Stimulated activated CD8-positive, alpha-beta memory T cell treated with anti-CD3 and anti-CD28 coated beads, Interleukin-7, amount 100 ng/mL, for 24 hours (primary cell): Measurements from ENCODE around the gene COBL.
"Not testable (repeated sequence)": the region's sequence is repeated elsewhere in the genome, so short reads cannot be mapped to it uniquely, and the experiment has no call there.

ENCODE experiments used
- DNase-seq: peaks from one replicate; pipeline ENCODE4 v3.0.0-alpha.2; 2020; ENCODE audit warnings: low read depth

Gene COBL

GRCh38 chr7:51019191-51019844 is 297.3 kb downstream of the COBL start:
- DNase-seq = no peak

GRCh38 chr7:51017576-51018535 is 298.8 kb downstream of the COBL start:
- no peak for DNase-seq

DNA sequence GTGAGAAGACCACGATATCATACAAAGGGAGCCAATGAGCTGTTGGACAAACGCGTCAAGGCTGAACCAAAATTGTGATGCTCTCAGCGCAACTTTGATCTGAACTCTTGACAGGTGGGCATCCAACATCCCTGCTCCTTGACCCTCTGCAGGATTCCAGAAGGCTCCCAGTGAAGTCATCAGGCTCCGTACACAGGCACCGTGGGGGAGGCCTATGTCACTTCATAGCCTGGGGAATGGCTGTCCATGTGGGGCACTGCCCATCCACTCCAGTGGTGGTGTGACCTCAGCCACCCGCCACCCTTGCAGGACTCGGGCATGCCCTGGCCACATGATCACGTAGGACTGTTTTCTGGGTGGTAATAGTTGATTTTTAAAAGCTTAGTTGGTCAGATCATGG is 300.1 kb downstream of the COBL start:
- no peak for DNase-seq

- no peak for DNase-seq
These were observed 301.0 kb downstream of the COBL start for GRCh38 chr7:51015581-51015980.

DNA sequence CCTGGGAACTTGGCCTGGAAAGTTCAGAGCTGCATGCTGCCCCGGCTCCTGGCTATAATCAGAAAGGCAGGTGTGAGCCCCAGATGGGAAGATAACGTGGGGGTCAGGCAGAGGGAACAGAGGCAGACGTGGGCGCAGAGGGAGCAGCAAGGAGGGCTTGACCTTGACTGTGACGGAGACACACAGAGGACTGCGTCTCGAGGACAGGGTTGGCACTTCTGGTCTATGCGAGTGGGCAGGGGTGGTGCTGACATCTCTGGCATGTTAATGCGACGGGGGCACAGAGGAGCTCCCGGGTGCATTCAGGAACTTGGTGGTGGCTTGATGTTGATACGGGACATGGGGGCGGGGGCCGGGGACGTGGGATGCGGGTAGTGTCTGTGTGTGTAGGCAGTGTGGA is 301.8 kb downstream of the COBL start:
- no peak for DNase-seq

DNA sequence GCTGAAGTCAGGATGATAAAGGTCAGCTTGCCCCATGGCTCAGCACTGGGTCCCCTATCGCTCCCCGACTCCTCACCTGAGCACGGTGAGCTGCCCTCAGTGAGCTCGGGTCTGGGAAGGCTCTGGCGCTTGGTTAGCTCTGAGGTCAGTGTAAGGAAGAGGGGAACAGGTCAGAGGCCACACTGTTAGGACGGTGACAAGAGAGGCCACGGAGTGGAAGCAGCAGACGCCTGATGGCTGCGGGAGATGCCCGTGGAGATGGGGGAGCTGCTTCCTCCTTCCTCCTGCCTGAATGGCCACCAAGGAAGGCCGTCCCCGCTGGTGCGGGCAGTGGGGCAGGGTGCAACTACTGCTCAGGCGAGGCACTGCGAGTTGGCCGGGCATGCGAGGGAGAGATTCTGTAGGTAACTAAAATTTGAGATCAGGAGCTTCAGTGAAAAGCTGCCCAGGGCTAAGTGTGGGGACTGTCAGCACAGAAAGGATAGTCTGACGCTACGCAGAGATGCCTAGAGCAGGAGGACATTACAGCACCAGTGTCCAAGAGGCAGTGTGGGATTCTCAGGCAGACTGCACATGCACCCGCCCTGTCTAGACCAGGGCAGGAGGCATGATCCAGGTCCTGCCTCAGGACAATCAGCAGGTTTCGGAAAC is 302.6 kb downstream of the COBL start:
- no peak for DNase-seq

DNA sequence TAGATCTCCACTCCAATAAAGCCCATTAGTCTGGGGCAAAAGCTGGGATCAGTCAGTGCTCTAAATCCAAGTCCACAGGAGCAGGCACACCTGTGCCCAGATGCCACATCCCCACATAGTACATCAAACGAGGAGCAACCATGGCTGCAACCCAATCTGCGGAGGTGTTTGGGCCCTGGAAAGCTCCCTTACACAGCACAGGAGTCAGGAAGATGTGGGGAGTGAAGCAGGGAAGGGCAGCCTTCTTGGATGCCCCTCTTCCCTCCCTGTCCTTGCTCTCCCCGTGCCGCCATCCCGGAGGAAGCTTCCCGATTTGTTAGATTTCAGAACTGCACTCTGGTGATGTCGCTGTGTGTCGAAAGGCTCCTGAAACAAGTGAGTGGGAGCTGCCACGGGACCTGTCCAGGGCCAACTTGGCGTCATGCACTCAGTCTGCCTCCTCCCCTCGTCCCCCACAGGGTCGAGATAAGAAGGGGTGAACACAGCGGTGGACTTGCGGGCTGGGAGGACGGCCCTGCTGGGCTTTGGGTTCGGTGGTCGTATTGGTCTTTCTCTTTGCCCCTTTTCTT is 303.3 kb downstream of the COBL start:
- no peak for DNase-seq

- no peak for DNase-seq
These were observed 303.9 kb downstream of the COBL start for GRCh38 chr7:51012569-51013217.

- no peak for DNase-seq
These were observed 304.8 kb downstream of the COBL start for GRCh38 chr7:51011710-51012350.

DNA sequence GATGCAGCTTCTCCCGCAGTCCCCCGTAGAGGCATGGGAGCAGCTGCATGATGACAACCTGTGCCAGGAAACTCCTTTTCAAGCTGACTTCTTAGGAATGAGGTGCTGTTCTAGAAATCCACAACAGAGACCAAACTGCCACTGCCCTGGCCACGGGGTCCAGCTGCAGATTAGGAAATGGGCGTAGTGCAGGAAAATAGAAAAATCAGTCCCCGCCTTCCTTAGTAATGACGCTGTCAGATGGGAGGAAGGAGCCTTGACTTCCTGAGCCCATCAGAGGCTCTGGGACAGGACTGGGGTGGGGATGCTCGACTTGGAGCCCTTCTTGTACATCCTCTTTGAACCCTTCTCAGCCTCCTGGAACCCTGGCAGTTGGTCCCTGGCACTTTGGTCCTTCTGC is 306.1 kb downstream of the COBL start:
- no peak for DNase-seq

- no peak for DNase-seq
These were observed 306.7 kb downstream of the COBL start for GRCh38 chr7:51009716-51010496.

DNA sequence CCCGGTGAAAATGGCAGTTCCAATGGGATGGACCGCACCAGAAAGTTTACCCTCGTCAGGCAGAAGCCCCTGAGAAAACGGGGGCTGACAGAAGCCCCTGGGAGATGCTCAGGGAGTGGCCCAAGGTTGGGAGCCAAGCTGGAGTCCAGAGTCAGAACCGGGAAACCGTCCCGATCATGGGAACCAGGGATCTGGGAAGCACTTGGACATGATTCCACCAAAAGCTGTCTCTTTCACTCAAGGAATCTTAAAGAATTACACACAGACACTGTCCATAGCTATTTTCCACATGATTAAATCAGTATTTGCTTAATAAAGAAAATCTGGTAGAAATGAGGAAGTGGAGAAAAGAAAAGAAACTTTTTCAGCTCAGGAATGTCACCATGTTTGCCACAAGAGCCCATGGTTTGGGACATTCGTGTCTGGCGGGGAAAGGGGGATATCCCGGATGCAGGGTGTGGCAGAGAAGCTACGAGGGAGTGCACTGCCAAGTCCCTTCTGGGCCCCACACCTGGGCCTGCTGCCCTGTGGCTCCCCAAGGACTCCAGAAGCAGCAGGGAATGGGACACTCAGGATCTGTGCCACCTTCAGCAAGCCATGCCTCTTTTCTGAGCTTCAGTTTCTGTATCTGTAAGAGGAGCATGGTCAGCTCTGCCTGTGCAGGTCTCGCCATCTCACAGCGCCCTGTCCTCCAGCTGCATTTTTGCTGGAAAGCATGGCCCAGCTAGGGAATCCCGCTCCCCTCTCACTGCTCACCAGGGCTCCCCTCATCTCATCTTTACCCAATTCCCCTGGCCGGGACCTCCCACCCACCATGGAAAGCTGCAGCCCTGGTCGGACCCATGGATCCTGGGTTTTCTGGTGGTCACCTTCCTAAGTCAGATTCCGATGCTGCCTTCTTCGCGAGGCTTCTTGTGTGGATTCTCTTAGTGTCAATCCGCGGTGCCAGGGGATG is 308.8 kb downstream of the COBL start:
- no peak for DNase-seq

DNA sequence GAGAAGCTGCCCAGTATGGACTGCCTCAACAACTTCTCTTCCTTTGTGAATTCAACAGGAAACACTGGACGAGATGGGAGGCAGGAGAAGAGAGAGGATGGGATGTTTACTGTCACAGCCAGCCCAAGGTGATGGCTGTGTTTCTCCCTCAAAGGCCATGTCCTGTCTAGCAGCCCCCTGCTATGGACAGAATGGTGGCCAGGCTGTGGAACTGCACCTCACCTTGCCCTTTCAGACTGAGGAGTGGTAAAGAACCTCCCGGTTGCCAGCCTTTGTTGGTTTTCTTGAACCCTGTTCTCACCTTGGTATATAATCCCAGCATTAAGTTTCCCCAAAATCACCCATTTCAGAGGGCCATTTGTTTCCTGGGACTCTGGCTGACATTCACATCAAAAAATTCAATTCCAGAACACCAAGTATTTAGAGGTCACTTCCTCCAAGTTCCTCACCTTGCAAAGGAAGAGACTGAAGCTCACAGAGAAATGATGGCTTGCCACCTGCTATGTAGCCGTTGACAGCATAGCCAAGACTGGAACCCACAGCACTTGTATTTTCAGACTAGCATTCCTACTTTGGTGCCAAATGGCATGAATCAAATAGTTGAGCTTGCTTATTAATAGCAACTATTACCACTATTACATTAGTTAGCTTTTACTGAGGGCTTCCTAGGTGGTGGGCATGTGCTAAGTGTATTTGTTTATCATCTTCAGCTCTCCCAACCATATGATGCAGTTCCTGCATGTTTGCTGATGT is 309.9 kb downstream of the COBL start:
- DNase-seq = no peak

- no peak for DNase-seq
These were observed 311.5 kb downstream of the COBL start for GRCh38 chr7:51005074-51005473.

DNA sequence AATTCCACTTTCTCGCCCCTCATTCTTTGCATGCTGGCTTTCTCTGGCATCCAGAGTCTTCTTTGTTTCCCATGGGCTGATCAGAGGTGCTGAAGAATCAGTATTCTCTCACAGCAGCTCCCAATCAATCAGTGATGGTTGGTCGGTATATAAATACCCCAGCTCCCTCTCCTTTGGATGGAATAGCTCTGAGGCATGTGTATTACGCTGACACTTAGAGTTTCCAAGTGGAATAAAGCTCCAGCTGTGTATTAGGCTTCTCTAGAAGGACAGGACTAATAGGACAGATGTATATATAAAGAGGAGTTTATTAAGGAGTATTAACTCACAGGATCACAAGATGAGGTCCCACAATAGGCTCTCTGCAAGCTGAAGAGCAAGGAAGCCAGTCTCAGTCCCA is 315.7 kb downstream of the COBL start:
- DNase-seq = no peak

DNA sequence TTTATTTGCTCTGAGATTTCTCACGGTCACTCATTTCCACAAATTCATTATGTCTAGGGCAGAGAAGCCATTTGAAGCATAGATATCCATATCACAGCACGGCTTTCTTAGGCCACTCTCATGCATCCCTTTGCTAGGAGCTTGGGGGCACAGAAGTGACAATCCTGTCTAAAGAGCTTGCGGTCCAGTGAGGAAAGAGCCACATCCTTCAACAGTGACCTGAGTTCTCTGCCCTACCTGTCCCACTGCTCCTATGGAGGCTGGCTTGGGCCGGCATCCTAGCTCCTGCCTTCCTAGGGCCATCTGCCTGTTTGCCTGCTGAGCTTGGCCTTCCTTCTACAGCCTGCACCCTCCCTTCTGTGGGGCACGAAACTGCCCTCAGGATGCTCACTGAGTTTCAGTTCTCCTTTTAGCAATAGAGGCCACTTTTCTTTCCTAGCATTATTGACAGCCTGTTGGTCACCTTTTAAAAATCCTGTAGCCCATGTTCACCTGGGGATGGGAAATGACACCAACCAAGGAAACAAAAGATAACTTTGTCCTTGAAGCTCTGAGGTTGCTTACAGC is 321.8 kb downstream of the COBL start:
- no peak for DNase-seq

- not testable (repeated sequence) for DNase-seq
These were observed 326.4 kb downstream of the COBL start for GRCh38 chr7:50990214-50990613.

DNA sequence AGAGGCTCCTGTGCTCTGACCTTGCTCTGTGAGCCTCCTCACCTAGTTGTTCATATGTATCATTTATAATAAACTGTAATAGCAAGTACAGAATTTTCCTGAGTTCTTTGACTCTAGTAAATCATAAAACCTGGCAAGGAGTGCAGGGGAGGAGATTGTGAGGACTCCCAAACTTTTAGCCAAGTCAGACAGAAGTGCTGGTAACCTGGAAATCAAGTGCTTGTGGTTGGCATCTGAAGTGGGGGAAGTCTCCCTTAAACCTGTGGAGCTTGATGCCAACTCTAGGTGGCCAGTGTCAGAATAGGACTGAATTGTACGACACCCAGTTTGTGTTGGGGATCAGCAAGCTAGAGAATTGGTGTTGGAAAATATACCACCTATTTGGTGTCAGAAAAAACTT is 327.6 kb downstream of the COBL start:
- no peak for DNase-seq
